Erythroblast (primary cell): ENCODE results near the gene ATF6.

Experiments used
- GATA1 ChIP-seq: IDR thresholded peaks from 2 replicates; pipeline ENCODE4 v1.6.1; 2011; ENCODE audit warnings: low read depth, mild to moderate bottlenecking, control low read depth, low read length, moderate library complexity
- POLR2A ChIP-seq: IDR thresholded peaks from 2 replicates; pipeline ENCODE4 v1.6.1; 2011; ENCODE audit warnings: mild to moderate bottlenecking, low read length

DNA sequence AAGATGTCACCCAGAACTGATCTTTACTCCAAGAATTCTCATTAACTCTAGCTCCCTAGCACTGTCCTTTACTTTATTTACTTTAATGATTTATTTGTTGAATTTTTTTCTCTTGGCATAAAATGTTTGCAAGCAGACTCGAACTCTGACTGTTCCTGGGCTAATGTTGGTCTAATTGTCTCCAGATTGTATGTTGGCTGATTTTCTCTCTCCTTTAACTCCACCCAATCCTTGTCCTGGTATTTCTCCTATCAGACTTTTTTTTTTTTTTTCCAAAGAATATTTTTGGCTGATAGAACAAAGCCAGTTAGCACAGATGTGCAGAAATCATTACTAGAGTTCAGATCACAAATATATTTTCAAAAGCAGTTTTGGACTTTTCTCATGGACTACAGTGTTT is 82.6 kb downstream of the ATF6 start:
- TF ChIP-seq POLR2A (no peak), GATA1 (no peak)
